ENCODE data around the gene CDK15. TPM values are rescaled to one million over a fixed set of nuclear protein-coding genes. Genes with fewer than 3 reads are reported as not detected.

The CDK15 gene
- total RNA-seq: under 1 TPM in 2 of 4 donors, not detected in 2; 0.11 to 0.29 TPM

- Histone ChIP-seq H3K27ac (peak within 1 kb of the TSS in 2 of 4 donors; percentile 8 to 54), H3K4me1 (peaks cover 10 to 16% of the 10 kb centered on the region in 2 donors), H3K36me3 (no peaks in the 10 kb centered on the region), H3K9me3 (no peaks in the 10 kb centered on the region), H3K27me3 (no peaks in the 10 kb centered on the region), H3K4me3 (no peak within 1 kb of the TSS)
- in situ Hi-C loops (cut with MboI; ENCODE audit: low sequenced_read_pairs in 4 of 4) (no loop called here), intact Hi-C loops (cut with DNase I; ENCODE audit: low total_unique reads) (no loop called here)
- TF ChIP-seq CTCF (IDR thresholded peaks at IDR 0.05 in 4 of 5, conservative IDR thresholded peaks at IDR 0.05 in 1 of 5) (no peak), POLR2A (IDR thresholded peaks at IDR 0.05) (no peak)
- no peak for DNase-seq
- ATAC-seq: peak in 1 of 2 donors; percentile 44
Observed at GRCh38 chr2:201806442-201807170, at the start of gene CDK15. Gene CDK15 (plus strand): TSS chr2:201806537. CDS start chr2:201806665, 128 bp downstream.

DNA sequence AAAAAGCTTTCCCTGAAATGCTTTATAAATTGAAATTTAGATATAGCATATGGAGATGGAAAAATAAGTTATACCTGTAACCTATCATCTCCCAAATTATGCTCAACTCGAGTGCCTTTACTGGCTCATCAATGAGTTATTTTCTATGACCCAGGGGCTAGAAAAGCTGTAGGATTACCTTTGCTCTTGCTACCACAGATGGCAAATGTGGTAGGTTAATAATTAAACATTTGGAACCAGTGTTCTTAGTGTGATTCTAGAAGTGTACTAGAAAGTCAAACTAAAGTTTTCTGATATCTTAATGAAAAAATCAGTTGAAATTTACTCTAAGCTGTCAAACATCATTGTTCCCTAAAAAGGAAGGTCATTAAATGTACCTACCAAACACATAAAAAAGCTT, 48.1 kb upstream of the CDK15 start:
- in situ Hi-C loops (cut with MboI; ENCODE audit: low sequenced_read_pairs in 4 of 4) (no loop called here), intact Hi-C loops (cut with DNase I; ENCODE audit: low total_unique reads) (no loop called here)
- DNase-seq (no peak), ATAC-seq (no peak)
- H3K4me3 ChIP-seq: no peak overlapping the region
- peaks cover 0 to 54% of the 10 kb centered on the region in 2 donors for H3K36me3 ChIP-seq
- no peak for TF ChIP-seq CTCF (IDR thresholded peaks at IDR 0.05 in 4 of 5, conservative IDR thresholded peaks at IDR 0.05 in 1 of 5)
- no peak for TF ChIP-seq POLR2A (IDR thresholded peaks at IDR 0.05)
- H3K27ac ChIP-seq: no peak overlapping the region
- H3K27me3 ChIP-seq: no peaks in the 10 kb centered on the region
- H3K9me3 ChIP-seq: no peaks in the 10 kb centered on the region
- H3K4me1 ChIP-seq: no peaks in the 10 kb centered on the region

DNA sequence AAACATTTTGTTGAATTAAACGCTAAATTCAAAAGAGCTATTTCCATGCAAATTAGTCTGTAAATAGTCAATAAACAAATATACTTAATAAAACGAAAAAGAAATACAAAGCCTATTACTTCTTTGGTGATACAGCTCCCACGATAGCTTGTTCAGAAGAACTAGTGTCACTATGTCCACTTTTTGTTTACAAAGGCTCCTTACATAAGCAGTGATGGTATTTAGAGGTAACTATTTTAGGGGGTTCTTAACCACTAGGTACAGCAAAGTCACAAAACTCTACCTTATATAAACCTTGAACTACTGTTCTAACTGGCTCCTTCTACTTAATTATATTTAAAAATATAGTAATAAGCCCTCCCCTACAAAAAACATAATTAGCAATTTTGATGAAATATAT, 47.5 kb upstream of the CDK15 start:
- Histone ChIP-seq H3K36me3 (peaks cover 0 to 57% of the 10 kb centered on the region in 2 donors), H3K9me3 (no peaks in the 10 kb centered on the region), H3K27ac (no peak overlapping the region), H3K4me1 (no peaks in the 10 kb centered on the region), H3K4me3 (no peak overlapping the region), H3K27me3 (no peaks in the 10 kb centered on the region)
- in situ Hi-C loops (cut with MboI; ENCODE audit: low sequenced_read_pairs in 4 of 4): no loop called here
- DNase-seq (no peak), ATAC-seq (no peak)
- intact Hi-C loops (cut with DNase I; ENCODE audit: low total_unique reads): no loop called here
- TF ChIP-seq POLR2A (IDR thresholded peaks at IDR 0.05) (no peak), CTCF (IDR thresholded peaks at IDR 0.05 in 4 of 5, conservative IDR thresholded peaks at IDR 0.05 in 1 of 5) (no peak)

DNA sequence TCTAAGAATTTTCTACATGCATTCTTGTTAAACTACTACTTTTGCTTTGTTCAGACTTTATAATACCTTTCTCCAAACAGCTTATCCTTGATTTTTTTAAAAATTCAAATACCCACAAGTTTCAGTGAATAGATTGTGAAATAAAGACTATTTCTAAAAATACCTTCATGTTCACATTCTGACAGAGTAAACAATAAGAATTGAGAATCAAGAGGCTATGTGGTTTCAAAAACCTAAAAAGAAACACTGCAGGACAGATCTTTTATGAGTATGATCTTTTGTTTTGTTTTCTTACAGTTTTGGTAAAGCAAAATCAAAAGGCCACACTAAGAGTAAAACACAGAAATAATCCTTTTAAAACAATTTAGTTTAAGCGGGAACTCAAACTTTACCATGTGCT, 46.8 kb upstream of the CDK15 start:
- Histone ChIP-seq H3K36me3 (peaks cover 0 to 55% of the 10 kb centered on the region in 2 donors), H3K9me3 (no peaks in the 10 kb centered on the region), H3K4me3 (no peak overlapping the region), H3K27ac (no peak overlapping the region), H3K4me1 (no peaks in the 10 kb centered on the region), H3K27me3 (no peaks in the 10 kb centered on the region)
- intact Hi-C loops (cut with DNase I; ENCODE audit: low total_unique reads) (no loop called here), in situ Hi-C loops (cut with MboI; ENCODE audit: low sequenced_read_pairs in 4 of 4) (no loop called here)
- no peak for DNase-seq
- ATAC-seq: no peak
- TF ChIP-seq POLR2A (IDR thresholded peaks at IDR 0.05): no peak
- no peak for TF ChIP-seq CTCF (IDR thresholded peaks at IDR 0.05 in 4 of 5, conservative IDR thresholded peaks at IDR 0.05 in 1 of 5)

Measured in gastrocnemius medialis (tissue), 4 donors.